HepG2 (cell line): Measurements from ENCODE around the gene TMEM129. TPM values are rescaled to one million over a fixed set of nuclear protein-coding genes. Genes with fewer than 3 reads are reported as not detected.

Experiments
- MAZ ChIP-seq, 2 experiments: sonication (generic) in 1 of 2; formaldehyde crosslinking in 1 of 2; IDR thresholded peaks; 2 replicates each; pipeline versions ENCODE4 v1.5.0 to v1.6.1; 2012 to 2020; ENCODE audit warnings: low read depth in 2 of 2, mild to moderate bottlenecking in 2 of 2, borderline replicate concordance in 1 of 2, improper control_type of control experiment in 1 of 2, low read length in 1 of 2, missing genetic modification reagents in 1 of 2, moderate library complexity in 1 of 2
- NR2F2 ChIP-seq: IDR thresholded peaks from 2 replicates; pipeline ENCODE4 v1.6.1; 2012; ENCODE audit warnings: low read depth, inconsistent platforms, borderline replicate concordance
- RARG ChIP-seq: sonication (generic); formaldehyde crosslinking; IDR thresholded peaks from 2 replicates; pipeline ENCODE4 v1.4.0; 2020; ENCODE audit warnings: low read depth, mild to moderate bottlenecking, missing genetic modification reagents
- SAP130 ChIP-seq: IDR thresholded peaks from 2 replicates; pipeline ENCODE4 v1.6.1; 2016; ENCODE audit warnings: low read depth
- XRCC5 ChIP-seq: fragments of 200-400 bp; formaldehyde crosslinking; optimal IDR thresholded peaks from 2 replicates; pipeline ENCODE3; 2017; ENCODE audit warnings: mild to moderate bottlenecking, low read length
- ZNF512B ChIP-seq: sonication (generic); formaldehyde crosslinking; IDR thresholded peaks from 2 replicates; pipeline ENCODE4 v1.5.1; 2020; ENCODE audit warnings: missing genetic modification reagents, mild to moderate bottlenecking, borderline replicate concordance
- ZNF83 ChIP-seq: sonication (generic); formaldehyde crosslinking; IDR thresholded peaks from 2 replicates; pipeline ENCODE4 v1.4.0; 2020; ENCODE audit warnings: missing genetic modification reagents, mild to moderate bottlenecking, borderline replicate concordance
- polyA plus RNA-seq, 8 experiments: library from polyadenylated mRNA; depleted of rRNA in 3 of 8; stranded (reverse) in 7 of 8; unstranded in 1 of 8; fragments of >200 nt; fragmentation: Illumina TruSeq in 4 of 8; extraction: Trizol in 4 of 8; gene quantifications; 2 replicates each; pipeline versions ENCODE4 v1.2.1 to v1.2.3, GENCODE V29; 2011 to 2016; ENCODE audit warnings: low read depth in 4 of 8, missing spikeins in 1 of 8, mixed read lengths in 1 of 8; ENCODE audit not compliant: insufficient read depth in 1 of 8
- total RNA-seq, 5 experiments: library from RNA; depleted of rRNA; stranded (reverse); fragments of >200 nt; fragmentation: Illumina TruSeq; extraction: Trizol; gene quantifications; 2 replicates each; pipeline ENCODE4 v1.2.3, GENCODE V29; 2016; ENCODE audit warnings: low read depth in 1 of 5
- TF ChIP-seq, protein P1 (sequence below): IDR thresholded peaks from 2 replicates; pipeline ENCODE4 v1.6.1; 2016; ENCODE audit warnings: mild to moderate bottlenecking, missing biosample characterization, missing genetic modification reagents
- TF ChIP-seq, protein P2 (sequence below), 2 experiments: IDR thresholded peaks; 2 replicates each; pipeline ENCODE4 v1.6.1; 2011 to 2012; ENCODE audit warnings: low read length in 2 of 2, borderline replicate concordance in 1 of 2, low read depth in 1 of 2, mild to moderate bottlenecking in 1 of 2, moderate library complexity in 1 of 2

TMEM129 gene
- total and polyA plus RNA-seq, 2 of the 13 experiments (the other 11 are each of a cell fraction or from before 2014, with no cell fraction given) = 19.0 to 25.8 TPM

DNA sequence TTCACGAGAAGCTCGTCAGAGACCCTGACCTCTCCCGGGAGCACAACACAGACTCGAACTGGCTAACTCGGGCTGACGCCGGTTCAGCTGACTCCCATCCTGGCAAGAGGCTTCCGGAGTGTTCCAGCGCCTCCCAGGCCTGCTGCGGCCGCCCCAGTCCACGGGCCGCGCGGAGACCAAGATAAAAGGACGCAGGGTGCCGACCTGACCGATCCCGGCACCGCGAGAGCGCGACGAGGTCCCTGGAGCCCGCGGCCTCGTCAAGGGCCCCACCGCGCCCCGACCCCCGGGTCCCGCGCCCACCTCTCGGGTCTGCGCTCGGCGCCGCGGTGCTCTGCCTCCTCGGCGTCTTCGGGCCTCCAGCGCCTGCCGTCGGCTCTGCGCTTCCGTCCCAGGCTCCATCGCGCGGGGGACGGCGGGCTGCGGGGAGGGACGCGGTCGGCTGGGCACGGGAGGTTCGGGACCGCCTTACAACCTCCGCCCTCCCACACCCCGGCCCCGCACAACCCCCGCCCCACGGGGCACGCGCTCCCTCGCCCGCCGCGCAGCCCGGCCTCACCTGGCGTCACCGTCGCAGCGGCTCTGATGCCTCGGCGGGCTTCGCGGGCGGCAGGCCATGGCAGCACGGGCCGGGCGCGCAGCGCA lies 9.4 kb downstream of the TMEM129 start (continued):
- TF ChIP-seq, protein P1, sequence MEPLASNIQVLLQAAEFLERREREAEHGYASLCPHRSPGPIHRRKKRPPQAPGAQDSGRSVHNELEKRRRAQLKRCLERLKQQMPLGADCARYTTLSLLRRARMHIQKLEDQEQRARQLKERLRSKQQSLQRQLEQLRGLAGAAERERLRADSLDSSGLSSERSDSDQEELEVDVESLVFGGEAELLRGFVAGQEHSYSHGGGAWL (CRISPR knock-in tag) = peak; percentile 59; the same call in 1 of the 2 replicates
- TF ChIP-seq XRCC5 = no peak
- TF ChIP-seq RARG (CRISPR knock-in tag) = 0 out of 2 replicates have a peak, but pooled peaks have one; percentile 22
- no peak for TF ChIP-seq ZNF83 (CRISPR knock-in tag)
- TF ChIP-seq, protein P2, sequence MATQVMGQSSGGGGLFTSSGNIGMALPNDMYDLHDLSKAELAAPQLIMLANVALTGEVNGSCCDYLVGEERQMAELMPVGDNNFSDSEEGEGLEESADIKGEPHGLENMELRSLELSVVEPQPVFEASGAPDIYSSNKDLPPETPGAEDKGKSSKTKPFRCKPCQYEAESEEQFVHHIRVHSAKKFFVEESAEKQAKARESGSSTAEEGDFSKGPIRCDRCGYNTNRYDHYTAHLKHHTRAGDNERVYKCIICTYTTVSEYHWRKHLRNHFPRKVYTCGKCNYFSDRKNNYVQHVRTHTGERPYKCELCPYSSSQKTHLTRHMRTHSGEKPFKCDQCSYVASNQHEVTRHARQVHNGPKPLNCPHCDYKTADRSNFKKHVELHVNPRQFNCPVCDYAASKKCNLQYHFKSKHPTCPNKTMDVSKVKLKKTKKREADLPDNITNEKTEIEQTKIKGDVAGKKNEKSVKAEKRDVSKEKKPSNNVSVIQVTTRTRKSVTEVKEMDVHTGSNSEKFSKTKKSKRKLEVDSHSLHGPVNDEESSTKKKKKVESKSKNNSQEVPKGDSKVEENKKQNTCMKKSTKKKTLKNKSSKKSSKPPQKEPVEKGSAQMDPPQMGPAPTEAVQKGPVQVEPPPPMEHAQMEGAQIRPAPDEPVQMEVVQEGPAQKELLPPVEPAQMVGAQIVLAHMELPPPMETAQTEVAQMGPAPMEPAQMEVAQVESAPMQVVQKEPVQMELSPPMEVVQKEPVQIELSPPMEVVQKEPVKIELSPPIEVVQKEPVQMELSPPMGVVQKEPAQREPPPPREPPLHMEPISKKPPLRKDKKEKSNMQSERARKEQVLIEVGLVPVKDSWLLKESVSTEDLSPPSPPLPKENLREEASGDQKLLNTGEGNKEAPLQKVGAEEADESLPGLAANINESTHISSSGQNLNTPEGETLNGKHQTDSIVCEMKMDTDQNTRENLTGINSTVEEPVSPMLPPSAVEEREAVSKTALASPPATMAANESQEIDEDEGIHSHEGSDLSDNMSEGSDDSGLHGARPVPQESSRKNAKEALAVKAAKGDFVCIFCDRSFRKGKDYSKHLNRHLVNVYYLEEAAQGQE (IDR thresholded peaks at IDR 0.05; ENCODE audit: borderline replicate concordance in 1 of 2, low read depth in 1 of 2, low read length in 2 of 2) = no peak
- TF ChIP-seq SAP130 (CRISPR knock-in tag) = peak; percentile 72
- TF ChIP-seq NR2F2 = no peak
- TF ChIP-seq MAZ (IDR thresholded peaks at IDR 0.05; ENCODE audit: borderline replicate concordance, low read depth, low read length) = no peak
- TF ChIP-seq MAZ (CRISPR knock-in tag; IDR thresholded peaks at IDR 0.05; ENCODE audit: low read depth) = no peak
- no peak for TF ChIP-seq ZNF512B (CRISPR knock-in tag)
